ENCODE measurements around the gene KIF15.

KIF15 gene

DNA sequence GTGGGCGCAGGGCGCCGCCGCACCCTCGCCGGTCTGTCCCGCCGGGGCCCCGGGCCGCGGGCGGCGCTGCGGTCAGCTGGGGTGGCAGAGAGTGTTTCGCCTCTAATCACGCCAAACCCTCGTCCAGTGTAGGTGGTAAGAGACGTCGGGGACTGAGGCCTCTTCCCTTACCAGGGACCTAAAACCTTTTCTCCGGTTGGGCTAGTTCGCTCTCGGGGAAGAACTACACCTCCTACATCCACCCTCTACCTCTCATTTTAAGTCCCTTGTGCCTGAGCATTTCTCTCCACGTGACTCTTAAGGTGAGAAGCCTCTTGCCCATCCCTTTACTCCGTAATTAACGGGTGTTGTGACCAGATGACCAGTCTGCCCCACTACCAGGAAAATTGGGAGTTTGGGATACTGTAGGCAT, 100.6 kb downstream of the KIF15 start:
- H3K18ac ChIP-seq (ENCODE audit: low read length) = peak overlapping the region; percentile 90
- peak overlapping the region; percentile 31 for H4K8ac ChIP-seq (ENCODE audit: low read depth, low read length)
- H2BK5ac ChIP-seq (ENCODE audit: low read length) = no peak overlapping the region
- no peaks in the 10 kb centered on the region for H3K79me2 ChIP-seq (ENCODE audit: control insufficient read depth, insufficient read depth, low read length)
- H3K79me1 ChIP-seq (ENCODE audit: low read length) = peaks cover 3% of the 10 kb centered on the region
- no peaks in the 10 kb centered on the region for H3K36me3 ChIP-seq (ENCODE audit: control insufficient read depth, insufficient read depth, low read length)
- DNase-seq = peak; percentile 63
- H3K4ac ChIP-seq (ENCODE audit: low read depth, low read length) = peak overlapping the region; percentile 89
- H3K56ac ChIP-seq (ENCODE audit: low read length) = peak overlapping the region; percentile 89
- H3K9ac ChIP-seq (ENCODE audit: low read length) = peak overlapping the region; percentile 91
- peaks cover 5% of the 10 kb centered on the region for H3K4me1 ChIP-seq (ENCODE audit: control insufficient read depth, low read depth, low read length)
- H3K27ac ChIP-seq (ENCODE audit: low read depth, low read length) = no peak overlapping the region
- peak overlapping the region; percentile 94 for H2AK5ac ChIP-seq (ENCODE audit: low read length)
- H3K27me3 ChIP-seq (ENCODE audit: insufficient read depth, low read length, poor library complexity) = no peaks in the 10 kb centered on the region
- no peak overlapping the region for H2BK15ac ChIP-seq (replicated peaks; ENCODE audit: low read depth)
- no peak overlapping the region for H4K5ac ChIP-seq (ENCODE audit: low read length)
- H3K4me2 ChIP-seq (ENCODE audit: low read length) = peak overlapping the region; percentile 98
- H2BK120ac ChIP-seq (ENCODE audit: low read depth, low read length) = no peak overlapping the region
- no CpG with 5 or more reads among the region's 25 CpGs for WGBS (ENCODE audit: extremely low coverage, insufficient coverage, low lambda C conversion rate)
- H3K4me3 ChIP-seq (ENCODE audit: low read length) = peak overlapping the region; percentile 63
- H3K23ac ChIP-seq (ENCODE audit: low read length) = peak overlapping the region; percentile 89

DNA sequence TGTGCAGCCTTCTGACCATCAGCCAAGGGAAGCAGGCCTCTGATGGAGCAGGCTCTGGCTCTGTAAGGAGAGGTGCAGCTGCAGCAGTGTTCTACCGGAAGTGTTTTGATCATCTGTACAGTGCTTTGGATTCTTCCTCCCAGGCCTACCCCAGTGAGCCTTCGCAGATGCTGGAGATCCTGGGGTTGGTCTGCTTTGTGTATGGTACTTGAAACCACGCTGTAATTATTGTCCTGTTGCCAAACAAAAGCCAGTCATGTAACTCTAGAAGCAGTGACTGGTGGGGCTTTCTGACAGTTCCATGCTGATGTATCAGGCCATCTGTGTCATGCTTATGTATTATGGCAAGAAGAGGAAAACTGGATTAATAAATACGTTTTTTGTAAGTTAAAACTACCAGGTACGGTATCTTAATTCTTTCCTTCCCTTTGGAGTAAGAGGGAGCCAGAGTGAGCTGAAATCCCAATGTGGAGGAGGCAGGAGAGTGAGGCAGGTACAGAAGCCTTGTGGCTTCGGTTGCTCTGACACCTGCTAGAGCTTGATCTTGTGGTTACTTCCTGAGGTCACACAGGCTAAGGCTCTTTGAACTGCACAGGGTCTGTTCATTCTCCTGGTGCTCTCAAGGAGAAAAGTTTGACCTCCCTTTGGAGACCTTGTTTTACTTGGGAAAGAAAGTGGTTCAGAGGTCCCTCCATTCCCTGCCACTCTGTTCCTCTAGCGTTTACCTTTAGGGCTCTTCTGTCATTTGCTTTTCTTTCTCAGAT, 103.9 kb downstream of the KIF15 start:
- Histone ChIP-seq H3K4me3 (ENCODE audit: low read length) (no peak overlapping the region), H2BK5ac (ENCODE audit: low read length) (no peak overlapping the region), H2AK5ac (ENCODE audit: low read length) (no peak overlapping the region), H3K4ac (ENCODE audit: low read depth, low read length) (no peak overlapping the region), H3K56ac (ENCODE audit: low read length) (no peak overlapping the region), H4K8ac (ENCODE audit: low read depth, low read length) (no peak overlapping the region), H3K79me2 (ENCODE audit: control insufficient read depth, insufficient read depth, low read length) (no peaks in the 10 kb centered on the region), H3K79me1 (ENCODE audit: low read length) (peaks cover 3% of the 10 kb centered on the region), H4K5ac (ENCODE audit: low read length) (no peak overlapping the region), H3K18ac (ENCODE audit: low read length) (no peak overlapping the region), H3K4me2 (ENCODE audit: low read length) (no peak overlapping the region), H3K23ac (ENCODE audit: low read length) (no peak overlapping the region), H3K36me3 (ENCODE audit: control insufficient read depth, insufficient read depth, low read length) (no peaks in the 10 kb centered on the region), H3K27me3 (ENCODE audit: insufficient read depth, low read length, poor library complexity) (no peaks in the 10 kb centered on the region), H3K27ac (ENCODE audit: low read depth, low read length) (no peak overlapping the region), H2BK15ac (replicated peaks; ENCODE audit: low read depth) (no peak overlapping the region), H2BK120ac (ENCODE audit: low read depth, low read length) (no peak overlapping the region), H3K9ac (ENCODE audit: low read length) (no peak overlapping the region), H3K4me1 (ENCODE audit: control insufficient read depth, low read depth, low read length) (peaks cover 5% of the 10 kb centered on the region)
- WGBS (ENCODE audit: extremely low coverage, insufficient coverage, low lambda C conversion rate) = no CpG with 5 or more reads among the region's 7 CpGs
- DNase-seq = no peak

DNA sequence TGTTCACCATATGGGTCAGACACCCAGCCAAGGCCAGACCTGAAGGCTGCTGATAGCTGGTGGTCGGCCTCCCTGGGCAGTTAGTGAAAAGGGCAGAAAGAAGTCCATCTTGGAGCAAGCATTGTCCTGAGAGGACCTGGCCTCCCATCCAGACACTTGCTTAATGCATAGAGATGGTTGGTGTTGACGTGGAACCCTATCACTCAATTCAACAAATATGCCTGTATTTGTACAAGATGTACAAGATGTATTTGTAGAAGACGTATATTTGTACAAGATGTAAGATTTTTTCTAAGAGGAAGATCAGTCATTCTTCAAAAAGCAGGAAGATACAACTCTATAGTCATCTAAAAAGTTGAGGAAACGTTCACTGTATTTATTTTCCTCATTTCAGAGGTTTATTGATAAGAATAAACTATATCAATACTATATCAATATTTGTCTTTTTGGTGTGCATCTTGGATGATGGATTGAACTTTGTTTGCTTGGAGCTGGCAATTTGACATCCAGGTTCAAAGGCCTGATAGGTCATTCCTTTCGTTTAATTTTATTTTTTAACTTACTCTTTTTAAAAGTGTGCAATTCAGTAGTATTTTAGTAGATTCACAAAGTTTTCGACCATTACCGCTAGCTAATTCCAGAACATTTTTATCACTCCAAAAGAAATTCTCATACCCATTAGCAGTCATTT, 106.0 kb downstream of the KIF15 start:
- Histone ChIP-seq H2BK5ac (ENCODE audit: low read length) (no peak overlapping the region), H3K79me2 (ENCODE audit: control insufficient read depth, insufficient read depth, low read length) (no peaks in the 10 kb centered on the region), H3K27me3 (ENCODE audit: insufficient read depth, low read length, poor library complexity) (no peaks in the 10 kb centered on the region), H3K4me2 (ENCODE audit: low read length) (no peak overlapping the region), H2AK5ac (ENCODE audit: low read length) (no peak overlapping the region), H4K8ac (ENCODE audit: low read depth, low read length) (no peak overlapping the region), H2BK15ac (replicated peaks; ENCODE audit: low read depth) (no peak overlapping the region), H4K5ac (ENCODE audit: low read length) (no peak overlapping the region), H3K4me1 (ENCODE audit: control insufficient read depth, low read depth, low read length) (peaks cover 2% of the 10 kb centered on the region), H3K36me3 (ENCODE audit: control insufficient read depth, insufficient read depth, low read length) (no peaks in the 10 kb centered on the region), H3K18ac (ENCODE audit: low read length) (no peak overlapping the region), H2BK120ac (ENCODE audit: low read depth, low read length) (no peak overlapping the region), H3K4ac (ENCODE audit: low read depth, low read length) (no peak overlapping the region), H3K4me3 (ENCODE audit: low read length) (no peak overlapping the region), H3K9ac (ENCODE audit: low read length) (no peak overlapping the region), H3K79me1 (ENCODE audit: low read length) (peaks cover 3% of the 10 kb centered on the region), H3K23ac (ENCODE audit: low read length) (no peak overlapping the region), H3K56ac (ENCODE audit: low read length) (no peak overlapping the region), H3K27ac (ENCODE audit: low read depth, low read length) (no peak overlapping the region)
- DNase-seq = no peak
- WGBS (ENCODE audit: extremely low coverage, insufficient coverage, low lambda C conversion rate) = no CpG with 5 or more reads among the region's 7 CpGs

DNA sequence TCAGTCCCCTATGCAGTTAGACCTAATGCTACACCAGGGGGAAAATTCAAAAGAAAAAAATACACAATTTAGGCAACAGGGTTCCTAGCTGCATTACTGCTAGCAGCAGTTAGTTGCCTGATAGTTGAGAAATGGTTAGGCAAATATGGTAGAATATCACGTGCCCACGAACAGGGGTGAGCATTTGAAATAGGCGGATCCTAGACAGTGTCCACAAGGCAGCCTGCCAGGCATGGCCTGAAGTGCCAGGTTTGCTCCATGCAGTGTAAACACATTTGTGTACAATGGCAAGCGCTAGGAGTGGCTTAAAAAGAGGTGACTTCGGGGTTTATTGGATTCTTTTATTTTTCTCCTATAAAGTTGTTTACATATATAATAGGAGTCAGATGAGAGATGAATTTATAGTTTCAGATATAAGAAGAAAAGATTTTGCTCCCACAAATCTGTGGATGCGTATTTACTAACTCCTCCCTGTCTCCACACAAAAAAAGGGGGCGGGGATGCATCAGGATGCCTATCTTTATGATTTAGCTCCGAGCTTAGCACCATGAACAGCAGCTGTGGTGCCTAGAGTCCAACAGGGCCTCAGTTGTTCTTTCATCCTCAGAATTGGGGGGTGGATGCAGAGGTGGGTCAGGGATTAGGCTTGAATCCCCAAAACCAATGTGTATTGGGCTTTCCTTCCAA, 108.9 kb downstream of the KIF15 start:
- WGBS (ENCODE audit: extremely low coverage, insufficient coverage, low lambda C conversion rate) = no CpG with 5 or more reads among the region's 8 CpGs
- Histone ChIP-seq H3K9ac (ENCODE audit: low read length) (no peak overlapping the region), H3K4me2 (ENCODE audit: low read length) (no peak overlapping the region), H2BK120ac (ENCODE audit: low read depth, low read length) (no peak overlapping the region), H3K79me2 (ENCODE audit: control insufficient read depth, insufficient read depth, low read length) (no peaks in the 10 kb centered on the region), H2BK15ac (replicated peaks; ENCODE audit: low read depth) (no peak overlapping the region), H3K4ac (ENCODE audit: low read depth, low read length) (no peak overlapping the region), H3K4me3 (ENCODE audit: low read length) (no peak overlapping the region), H4K5ac (ENCODE audit: low read length) (no peak overlapping the region), H3K56ac (ENCODE audit: low read length) (no peak overlapping the region), H3K27me3 (ENCODE audit: insufficient read depth, low read length, poor library complexity) (no peaks in the 10 kb centered on the region), H4K8ac (ENCODE audit: low read depth, low read length) (no peak overlapping the region), H3K27ac (ENCODE audit: low read depth, low read length) (no peak overlapping the region), H2AK5ac (ENCODE audit: low read length) (no peak overlapping the region), H3K4me1 (ENCODE audit: control insufficient read depth, low read depth, low read length) (no peaks in the 10 kb centered on the region), H3K18ac (ENCODE audit: low read length) (no peak overlapping the region), H3K23ac (ENCODE audit: low read length) (no peak overlapping the region), H3K36me3 (ENCODE audit: control insufficient read depth, insufficient read depth, low read length) (no peaks in the 10 kb centered on the region), H3K79me1 (ENCODE audit: low read length) (no peaks in the 10 kb centered on the region), H2BK5ac (ENCODE audit: low read length) (no peak overlapping the region)
- DNase-seq = no peak

DNA sequence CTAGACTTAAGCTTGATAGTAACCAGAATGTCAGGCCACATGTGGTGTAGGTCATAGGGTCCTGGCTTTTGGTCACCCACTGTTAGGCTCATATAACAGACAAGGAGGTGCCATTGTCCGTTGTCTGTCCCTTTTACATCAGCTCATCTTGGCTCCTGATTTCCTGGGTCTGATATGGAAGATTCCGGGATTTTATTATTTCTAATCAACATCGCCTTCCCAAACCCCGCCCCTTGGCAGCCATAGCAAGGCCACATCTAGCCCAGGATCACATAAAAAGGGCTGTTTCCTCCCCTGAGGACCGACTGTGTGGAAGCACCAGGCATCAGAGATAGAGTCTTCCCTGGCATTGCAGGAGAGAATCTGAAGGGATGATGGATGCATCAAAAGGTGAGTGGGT, 112.7 kb downstream of the KIF15 start, which contains the start of gene TGM4:
Gene TGM4, plus strand, starts transcription at position 301 of the 400 bp plus-strand sequence. Its CDS starts 71 bp downstream, at position 372.
- no peaks in the 10 kb centered on the region for H3K79me1 ChIP-seq (ENCODE audit: low read length)
- H3K23ac ChIP-seq (ENCODE audit: low read length) = no peak within 1 kb of the TSS
- no peak within 1 kb of the TSS for H2BK15ac ChIP-seq (replicated peaks; ENCODE audit: low read depth)
- no peak within 1 kb of the TSS for H4K8ac ChIP-seq (ENCODE audit: low read depth, low read length)
- H2BK5ac ChIP-seq (ENCODE audit: low read length) = no peak within 1 kb of the TSS
- no peak within 1 kb of the TSS for H3K4me3 ChIP-seq (ENCODE audit: low read length)
- no peaks in the 10 kb centered on the region for H3K4me1 ChIP-seq (ENCODE audit: control insufficient read depth, low read depth, low read length)
- H3K56ac ChIP-seq (ENCODE audit: low read length) = no peak within 1 kb of the TSS
- H3K27ac ChIP-seq (ENCODE audit: low read depth, low read length) = no peak within 1 kb of the TSS
- DNase-seq = no peak
- no peaks in the 10 kb centered on the region for H3K27me3 ChIP-seq (ENCODE audit: insufficient read depth, low read length, poor library complexity)
- no peak within 1 kb of the TSS for H4K5ac ChIP-seq (ENCODE audit: low read length)
- no peak within 1 kb of the TSS for H3K18ac ChIP-seq (ENCODE audit: low read length)
- H3K79me2 ChIP-seq (ENCODE audit: control insufficient read depth, insufficient read depth, low read length) = no peaks in the 10 kb centered on the region
- H3K4me2 ChIP-seq (ENCODE audit: low read length) = no peak within 1 kb of the TSS
- no peak within 1 kb of the TSS for H2AK5ac ChIP-seq (ENCODE audit: low read length)
- WGBS (ENCODE audit: extremely low coverage, insufficient coverage, low lambda C conversion rate) = no CpG with 5 or more reads among the region's 5 CpGs
- no peak within 1 kb of the TSS for H3K4ac ChIP-seq (ENCODE audit: low read depth, low read length)
- H3K36me3 ChIP-seq (ENCODE audit: control insufficient read depth, insufficient read depth, low read length) = no peaks in the 10 kb centered on the region
- H2BK120ac ChIP-seq (ENCODE audit: low read depth, low read length) = no peak within 1 kb of the TSS
- H3K9ac ChIP-seq (ENCODE audit: low read length) = no peak within 1 kb of the TSS

Data from mesendoderm (in vitro differentiated cells).